ENCODE measurements around the gene TP53I13. TPM values are rescaled to one million over a fixed set of nuclear protein-coding genes. Genes with fewer than 3 reads are reported as not detected.
A peak's percentile ranks its signal among the peaks of the same experiment; 100 is the strongest.

The TP53I13 gene
- total and polyA plus RNA-seq, 2 donors (not counting 3 experiments of a cell fraction or from before 2014, with no cell fraction given), result 41.1 to 42.7 TPM

- peak overlapping the region; percentile 58 for H2AFZ ChIP-seq (ENCODE audit: low read depth, low read length)
- DNase-seq (ENCODE audit: low read depth, low spot score) (no peak), FAIRE-seq (no peak)
- no peak overlapping the region for H3K4me3 ChIP-seq (replicated peaks in 1 of 3; ENCODE audit: insufficient read depth in 1 of 3, low read depth in 1 of 3, low read length in 3 of 3)
- no peaks in the 10 kb centered on the region for H3K9me3 ChIP-seq (replicated peaks; ENCODE audit: control insufficient read depth, insufficient read depth, low read length)
- H3K36me3 ChIP-seq (ENCODE audit: control insufficient read depth in 2 of 2, extremely low read depth in 1 of 2, insufficient read depth in 2 of 2, low read length in 2 of 2), result peaks cover 0 to 4% of the 10 kb centered on the region in 2 experiments
- dilution Hi-C loops (cut with MboI; ENCODE audit: extremely low pct_ligation_motif_present, low sequenced_read_pairs), result no loop called here
- no peaks in the 10 kb centered on the region for H4K20me1 ChIP-seq (replicated peaks; ENCODE audit: control insufficient read depth, extremely low read depth, insufficient read depth, low read length)
- peaks cover 31% of the 10 kb centered on the region for H3K4me1 ChIP-seq (ENCODE audit: control insufficient read depth, extremely low read depth, insufficient read depth, low read length)
- CTCF ChIA-PET, result interaction anchor here (0.6 to 6.9 kb wide), 23 partner anchors 9 to 490 kb away, joined by 3 to 113 read pairs (median 5); partner anchors contain the start of genes ANKRD13B and SSH2
- peak overlapping the region; percentile 18 for H3K4me2 ChIP-seq (ENCODE audit: insufficient read depth, low read length)
- intact Hi-C loops (cut with micrococcal nuclease), result loop anchor here (1.0 kb wide), 2 partner anchors 23 to 34 kb away; no protein-coding TSS in a partner anchor
- H3K79me2 ChIP-seq (ENCODE audit: control insufficient read depth, insufficient read depth, low read length), result no peaks in the 10 kb centered on the region
- TF ChIP-seq, protein P1, sequence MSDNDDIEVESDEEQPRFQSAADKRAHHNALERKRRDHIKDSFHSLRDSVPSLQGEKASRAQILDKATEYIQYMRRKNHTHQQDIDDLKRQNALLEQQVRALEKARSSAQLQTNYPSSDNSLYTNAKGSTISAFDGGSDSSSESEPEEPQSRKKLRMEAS (IDR thresholded peaks at IDR 0.05; ENCODE audit: insufficient read depth, insufficient read length), result no peak
- TF ChIP-seq POLR2AphosphoS5 (IDR thresholded peaks at IDR 0.05; ENCODE audit: insufficient read depth, low read depth, low read length) (no peak), JUN (IDR thresholded peaks at IDR 0.05; ENCODE audit: borderline replicate concordance, insufficient read depth, insufficient read length, low read depth) (no peak), POLR2A (IDR thresholded peaks at IDR 0.05; ENCODE audit: low read depth, low read length) (no peak), FOS (IDR thresholded peaks at IDR 0.05; ENCODE audit: borderline replicate concordance, insufficient read depth, low read length) (no peak), EZH2 (IDR thresholded peaks at IDR 0.05; ENCODE audit: borderline replicate concordance, low read depth, low read length, severe bottlenecking) (no peak), MYC (IDR thresholded peaks at IDR 0.05; ENCODE audit: low read depth, low read length) (no peak), GATA2 (IDR thresholded peaks at IDR 0.05; ENCODE audit: insufficient read depth, insufficient read length, low read depth, low read length) (no peak)
- TF ChIP-seq, protein P2, sequence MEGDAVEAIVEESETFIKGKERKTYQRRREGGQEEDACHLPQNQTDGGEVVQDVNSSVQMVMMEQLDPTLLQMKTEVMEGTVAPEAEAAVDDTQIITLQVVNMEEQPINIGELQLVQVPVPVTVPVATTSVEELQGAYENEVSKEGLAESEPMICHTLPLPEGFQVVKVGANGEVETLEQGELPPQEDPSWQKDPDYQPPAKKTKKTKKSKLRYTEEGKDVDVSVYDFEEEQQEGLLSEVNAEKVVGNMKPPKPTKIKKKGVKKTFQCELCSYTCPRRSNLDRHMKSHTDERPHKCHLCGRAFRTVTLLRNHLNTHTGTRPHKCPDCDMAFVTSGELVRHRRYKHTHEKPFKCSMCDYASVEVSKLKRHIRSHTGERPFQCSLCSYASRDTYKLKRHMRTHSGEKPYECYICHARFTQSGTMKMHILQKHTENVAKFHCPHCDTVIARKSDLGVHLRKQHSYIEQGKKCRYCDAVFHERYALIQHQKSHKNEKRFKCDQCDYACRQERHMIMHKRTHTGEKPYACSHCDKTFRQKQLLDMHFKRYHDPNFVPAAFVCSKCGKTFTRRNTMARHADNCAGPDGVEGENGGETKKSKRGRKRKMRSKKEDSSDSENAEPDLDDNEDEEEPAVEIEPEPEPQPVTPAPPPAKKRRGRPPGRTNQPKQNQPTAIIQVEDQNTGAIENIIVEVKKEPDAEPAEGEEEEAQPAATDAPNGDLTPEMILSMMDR (IDR thresholded peaks at IDR 0.05; ENCODE audit: extremely low read depth in 1 of 2, insufficient read depth in 1 of 2, low read depth in 1 of 2, low read length in 2 of 2), result no peak
- BruUV-seq (replicated peaks), result no TSS peak
- POLR2A ChIA-PET, result interaction anchor here (0.7 kb wide), 1 partner anchor 196 kb away, joined by 3 read pairs; no protein-coding TSS in a partner anchor
- H3K27me3 ChIP-seq (ENCODE audit: control insufficient read depth in 2 of 2, insufficient read depth in 2 of 2, low read length in 2 of 2), result no peaks in the 10 kb centered on the region
- no peaks in the 10 kb centered on the region for H3K9me1 ChIP-seq (replicated peaks; ENCODE audit: control insufficient read depth, extremely low read depth, insufficient read depth, low read length)
- H3K27ac ChIP-seq (ENCODE audit: insufficient read depth, low read depth, low read length), result no peak overlapping the region
- H3K9ac ChIP-seq (replicated peaks; ENCODE audit: extremely low read depth, insufficient read depth, low read length), result no peak overlapping the region
Observed at GRCh38 chr17:29613856-29614255, 45.4 kb downstream of the TP53I13 start.
